ENCODE results near the gene DUSP22. TPM values are rescaled to one million over a fixed set of nuclear protein-coding genes. Genes with fewer than 3 reads are reported as not detected.

The DUSP22 gene
- total RNA-seq, 1 experiment from 2014 or later, result 18.6 TPM

- Histone ChIP-seq H3K4me3 (ENCODE audit: low read depth, low read length) (no peak overlapping the region), H3K36me3 (ENCODE audit: control insufficient read depth, insufficient read depth, low read length) (no peaks in the 10 kb centered on the region), H3K4me1 (no peaks in the 10 kb centered on the region), H3K9me3 (no peaks in the 10 kb centered on the region), H3K27me3 (replicated peaks; ENCODE audit: control insufficient read depth, insufficient read depth, low read length) (no peaks in the 10 kb centered on the region)
- TF ChIP-seq, protein P1, sequence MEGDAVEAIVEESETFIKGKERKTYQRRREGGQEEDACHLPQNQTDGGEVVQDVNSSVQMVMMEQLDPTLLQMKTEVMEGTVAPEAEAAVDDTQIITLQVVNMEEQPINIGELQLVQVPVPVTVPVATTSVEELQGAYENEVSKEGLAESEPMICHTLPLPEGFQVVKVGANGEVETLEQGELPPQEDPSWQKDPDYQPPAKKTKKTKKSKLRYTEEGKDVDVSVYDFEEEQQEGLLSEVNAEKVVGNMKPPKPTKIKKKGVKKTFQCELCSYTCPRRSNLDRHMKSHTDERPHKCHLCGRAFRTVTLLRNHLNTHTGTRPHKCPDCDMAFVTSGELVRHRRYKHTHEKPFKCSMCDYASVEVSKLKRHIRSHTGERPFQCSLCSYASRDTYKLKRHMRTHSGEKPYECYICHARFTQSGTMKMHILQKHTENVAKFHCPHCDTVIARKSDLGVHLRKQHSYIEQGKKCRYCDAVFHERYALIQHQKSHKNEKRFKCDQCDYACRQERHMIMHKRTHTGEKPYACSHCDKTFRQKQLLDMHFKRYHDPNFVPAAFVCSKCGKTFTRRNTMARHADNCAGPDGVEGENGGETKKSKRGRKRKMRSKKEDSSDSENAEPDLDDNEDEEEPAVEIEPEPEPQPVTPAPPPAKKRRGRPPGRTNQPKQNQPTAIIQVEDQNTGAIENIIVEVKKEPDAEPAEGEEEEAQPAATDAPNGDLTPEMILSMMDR (IDR thresholded peaks at IDR 0.05; ENCODE audit: insufficient read depth in 1 of 2, low read depth in 1 of 2, low read length in 1 of 2, severe bottlenecking in 1 of 2, unreplicated experiment in 1 of 2), result no peak
- POLR2A ChIA-PET, result no interaction called here
- Mint-ChIP-seq H3K4me3 (ENCODE audit: unreplicated experiment) (no peak overlapping the region), H3K36me3 (ENCODE audit: insufficient read depth, unreplicated experiment) (no peaks in the 10 kb centered on the region), H3K27ac (ENCODE audit: unreplicated experiment) (no peak overlapping the region), H3K27me3 (ENCODE audit: insufficient read depth, unreplicated experiment) (peaks cover 30% of the 10 kb centered on the region), H3K9me3 (ENCODE audit: unreplicated experiment) (no peaks in the 10 kb centered on the region), H3K4me1 (ENCODE audit: low read depth, unreplicated experiment) (no peaks in the 10 kb centered on the region)
- CTCF ChIA-PET, result no interaction called here
- BruUV-seq (replicated peaks), result no TSS peak
- no peak for DNase-seq
- intact Hi-C loops (cut with micrococcal nuclease; ENCODE audit: unreplicated experiment), result no loop called here
Measured at GRCh38 chr6:378090-378957, 86.0 kb downstream of the DUSP22 start.

- Mint-ChIP-seq H3K27me3 (ENCODE audit: insufficient read depth, unreplicated experiment) (peaks cover 27% of the 10 kb centered on the region), H3K36me3 (ENCODE audit: insufficient read depth, unreplicated experiment) (no peaks in the 10 kb centered on the region), H3K27ac (ENCODE audit: unreplicated experiment) (no peak overlapping the region), H3K4me3 (ENCODE audit: unreplicated experiment) (no peak overlapping the region), H3K4me1 (ENCODE audit: low read depth, unreplicated experiment) (no peaks in the 10 kb centered on the region), H3K9me3 (ENCODE audit: unreplicated experiment) (no peaks in the 10 kb centered on the region)
- Histone ChIP-seq H3K4me3 (ENCODE audit: low read depth, low read length) (no peak overlapping the region), H3K27me3 (replicated peaks; ENCODE audit: control insufficient read depth, insufficient read depth, low read length) (no peaks in the 10 kb centered on the region), H3K4me1 (no peaks in the 10 kb centered on the region), H3K9me3 (no peaks in the 10 kb centered on the region), H3K36me3 (ENCODE audit: control insufficient read depth, insufficient read depth, low read length) (no peaks in the 10 kb centered on the region)
- no TSS peak for BruUV-seq (replicated peaks)
- POLR2A ChIA-PET, result no interaction called here
- no peak for DNase-seq
- CTCF ChIA-PET, result no interaction called here
- intact Hi-C loops (cut with micrococcal nuclease; ENCODE audit: unreplicated experiment), result no loop called here
- TF ChIP-seq, protein P1 (IDR thresholded peaks at IDR 0.05; ENCODE audit: insufficient read depth in 1 of 2, low read depth in 1 of 2, low read length in 1 of 2, severe bottlenecking in 1 of 2, unreplicated experiment in 1 of 2), result no peak
Measured at GRCh38 chr6:378958-379409, 86.7 kb downstream of the DUSP22 start.

GRCh38 chr6:379410-380181 is 87.3 kb downstream of the DUSP22 start:
- no peak for DNase-seq
- no TSS peak for BruUV-seq (replicated peaks)

More at GRCh38 chr6:379410-380181, 87.3 kb downstream of the DUSP22 start:
- H3K27ac Mint-ChIP-seq (ENCODE audit: unreplicated experiment), result no peak overlapping the region
- no peaks in the 10 kb centered on the region for H3K27me3 ChIP-seq (replicated peaks; ENCODE audit: control insufficient read depth, insufficient read depth, low read length)
- peaks cover 23% of the 10 kb centered on the region for H3K27me3 Mint-ChIP-seq (ENCODE audit: insufficient read depth, unreplicated experiment)
- no peaks in the 10 kb centered on the region for H3K4me1 Mint-ChIP-seq (ENCODE audit: low read depth, unreplicated experiment)
- TF ChIP-seq, protein P1 (IDR thresholded peaks at IDR 0.05; ENCODE audit: insufficient read depth in 1 of 2, low read depth in 1 of 2, low read length in 1 of 2, severe bottlenecking in 1 of 2, unreplicated experiment in 1 of 2), result no peak
- no peak overlapping the region for H3K4me3 Mint-ChIP-seq (ENCODE audit: unreplicated experiment)
- no peaks in the 10 kb centered on the region for H3K36me3 Mint-ChIP-seq (ENCODE audit: insufficient read depth, unreplicated experiment)
- CTCF ChIA-PET, result no interaction called here
- no peak overlapping the region for H3K4me3 ChIP-seq (ENCODE audit: low read depth, low read length)
- no peaks in the 10 kb centered on the region for H3K4me1 ChIP-seq
- H3K9me3 ChIP-seq, result no peaks in the 10 kb centered on the region
- no peaks in the 10 kb centered on the region for H3K36me3 ChIP-seq (ENCODE audit: control insufficient read depth, insufficient read depth, low read length)
- POLR2A ChIA-PET, result no interaction called here
- intact Hi-C loops (cut with micrococcal nuclease; ENCODE audit: unreplicated experiment), result no loop called here
- H3K9me3 Mint-ChIP-seq (ENCODE audit: unreplicated experiment), result no peaks in the 10 kb centered on the region
